VCaP (cell line): Measurements from ENCODE around the gene BTBD6.
"Not testable (repeated sequence)": the region's sequence is repeated elsewhere in the genome, so short reads cannot be mapped to it uniquely, and the experiment has no call there.

Source experiments
- H3K27ac ChIP-seq: fragments of 450-650 bp; 2 replicates; pipeline ENCODE4 v1.5.1; 2017
- CTCF ChIP-seq: fragments of 450-650 bp; conservative IDR thresholded peaks from 2 replicates; pipeline ENCODE4 v1.5.1; 2017; ENCODE audit warnings: mild to moderate bottlenecking, moderate library complexity

Gene BTBD6

GRCh38 chr14:105283028-105283427, 34.7 kb downstream of the BTBD6 start:
- no peak overlapping the region for H3K27ac ChIP-seq
- TF ChIP-seq CTCF, result no peak

- no peak overlapping the region for H3K27ac ChIP-seq
- TF ChIP-seq CTCF, result no peak
Measured at GRCh38 chr14:105283899-105284298, 35.6 kb downstream of the BTBD6 start.

GRCh38 chr14:105285174-105285573, 36.8 kb downstream of the BTBD6 start:
- H3K27ac ChIP-seq, result no peak overlapping the region
- no peak for TF ChIP-seq CTCF

- H3K27ac ChIP-seq, result no peak overlapping the region
- TF ChIP-seq CTCF, result no peak
Measured at GRCh38 chr14:105286759-105287144, 38.4 kb downstream of the BTBD6 start.

- H3K27ac ChIP-seq, result no peak overlapping the region
- TF ChIP-seq CTCF, result no peak
Measured at GRCh38 chr14:105287249-105288102, 39.1 kb downstream of the BTBD6 start.

- H3K27ac ChIP-seq, result not testable (repeated sequence)
Measured at GRCh38 chr14:105288936-105289335, 40.6 kb downstream of the BTBD6 start.

GRCh38 chr14:105290621-105291346, 42.5 kb downstream of the BTBD6 start:
- H3K27ac ChIP-seq, result no peak overlapping the region

More at GRCh38 chr14:105290621-105291346, 42.5 kb downstream of the BTBD6 start:
- no peak for TF ChIP-seq CTCF
